NOMO-1 treated with DMSO at 0.1 percent for 48 hours (cell line): ENCODE measurements around the gene UBAC1.
"Not testable (repeated sequence)": the region's sequence is repeated elsewhere in the genome, so short reads cannot be mapped to it uniquely, and the experiment has no call there.

Experiments used
- DNase-seq: peaks from one replicate; lab custom pipeline; 2025; ENCODE audit not compliant: unreplicated experiment; lab: John Stamatoyannopoulos, UW

UBAC1 gene

DNA sequence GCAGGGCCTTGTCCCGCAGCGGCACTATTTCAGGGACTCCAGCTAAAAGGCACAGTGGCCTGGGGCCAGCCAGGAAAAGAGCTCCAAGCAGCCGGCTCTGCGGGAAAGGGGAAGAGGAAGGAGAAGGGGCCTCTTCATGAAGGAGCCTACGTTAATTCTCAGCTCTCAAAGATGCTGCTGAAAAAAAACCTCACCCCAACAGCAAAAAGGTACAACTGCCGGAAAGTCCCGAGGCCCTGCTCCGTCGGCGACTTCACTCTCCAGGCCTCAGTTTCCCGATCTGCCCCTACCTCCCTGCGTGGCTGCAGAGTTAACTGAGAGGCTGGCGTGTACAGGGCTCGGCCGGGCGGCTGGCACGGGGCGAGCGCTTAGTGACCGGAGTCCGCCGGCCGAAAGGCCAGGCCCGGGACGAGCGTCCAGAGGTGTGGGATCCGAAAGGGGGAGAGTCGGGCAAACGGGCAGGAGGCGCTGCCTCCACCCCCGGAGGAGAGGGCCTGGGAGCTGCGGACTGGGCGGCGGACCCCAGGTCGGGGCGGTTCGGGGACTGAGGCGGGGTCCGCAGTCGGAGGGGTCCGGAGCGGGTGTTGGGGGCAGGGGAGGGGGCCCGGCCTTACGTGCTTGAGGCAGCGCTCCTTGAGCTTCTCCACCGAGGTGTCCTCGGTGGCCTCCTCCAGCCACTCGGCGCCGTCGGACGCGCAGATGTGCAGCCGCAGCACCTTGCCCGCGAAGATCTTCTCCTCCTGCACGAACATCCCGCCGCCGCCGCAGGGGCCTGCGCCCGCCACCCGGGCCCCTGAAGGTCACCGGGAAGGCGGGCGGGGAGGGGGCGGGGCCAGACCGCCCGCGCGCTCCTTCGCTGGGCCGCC lies 529 bp downstream of the UBAC1 start:
- peak; percentile 33 for DNase-seq

DNA sequence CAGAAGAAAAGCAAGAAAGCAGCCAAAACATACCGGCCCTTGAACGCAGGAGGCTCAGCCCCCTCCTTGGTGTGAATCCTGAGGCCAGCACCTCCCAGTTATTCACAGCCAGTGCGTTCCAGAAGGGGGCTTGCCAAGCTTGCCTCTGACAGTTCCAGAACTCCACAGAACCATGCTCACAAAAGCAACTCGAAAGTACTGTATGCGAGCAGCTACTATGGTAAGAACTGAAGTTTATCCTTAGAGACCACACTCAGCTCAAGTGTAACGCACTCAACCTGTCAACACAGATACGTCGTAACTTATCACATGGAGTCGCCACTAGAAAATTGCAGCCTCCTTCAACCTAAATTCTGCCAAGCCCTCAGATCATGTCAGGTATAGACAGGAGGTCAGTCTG lies 1.4 kb downstream of the UBAC1 start:
- DNase-seq, result no peak

DNA sequence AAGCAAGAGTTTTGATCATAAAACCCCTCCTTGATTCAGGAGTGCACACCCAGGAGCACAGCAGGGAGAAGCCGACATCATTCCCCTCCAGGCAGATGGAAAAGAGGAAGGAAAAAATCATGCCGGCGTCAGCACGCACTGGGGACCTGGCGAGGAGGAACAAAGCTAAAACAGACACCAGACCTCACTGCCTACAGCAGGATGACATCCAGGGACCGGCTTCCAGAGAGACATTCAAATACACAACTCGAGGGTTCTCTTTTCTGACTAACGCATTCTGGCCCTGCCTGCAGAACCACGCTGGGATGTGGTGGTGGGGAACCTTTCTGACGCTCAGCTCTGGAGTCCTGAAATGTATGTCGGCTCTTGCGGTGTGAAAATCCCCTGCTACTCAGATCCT lies 2.7 kb downstream of the UBAC1 start:
- DNase-seq, result no peak

DNA sequence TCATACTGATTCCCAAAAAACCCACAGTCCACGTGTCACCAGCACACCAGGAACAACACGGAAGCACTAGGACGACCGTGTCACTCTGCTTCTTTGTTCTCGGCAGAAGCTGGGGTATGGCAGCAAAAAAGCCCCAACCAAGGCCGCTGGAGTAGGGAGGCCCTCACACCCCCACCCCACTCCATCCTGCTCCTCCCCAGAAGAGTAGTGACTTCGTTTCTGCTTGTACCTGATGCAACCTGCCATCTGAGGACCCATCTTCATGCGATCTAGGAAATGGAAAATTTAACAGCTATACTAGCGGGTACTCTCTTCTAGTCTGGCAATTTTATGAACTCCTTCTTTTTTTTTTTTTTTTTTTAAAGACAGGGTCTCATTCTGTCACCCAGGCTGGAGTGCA lies 3.7 kb downstream of the UBAC1 start:
- no peak for DNase-seq

DNA sequence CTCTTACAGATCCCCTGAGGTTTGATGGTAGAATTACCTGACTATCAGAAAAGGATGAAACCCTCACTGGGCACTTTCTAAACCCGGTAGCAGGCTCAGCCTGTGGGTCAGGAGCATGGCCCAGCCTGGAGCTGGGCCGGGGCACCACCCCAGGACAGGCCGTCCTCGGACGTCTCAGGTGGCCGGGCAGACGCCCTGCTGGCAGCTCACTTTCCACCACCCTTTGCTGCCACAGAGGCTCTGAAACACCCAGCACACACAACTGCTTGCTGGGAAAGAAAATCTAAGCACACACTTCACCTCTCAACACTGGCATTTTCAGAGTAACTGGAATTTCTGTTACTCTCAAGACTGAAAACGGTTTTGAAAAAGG lies 4.4 kb downstream of the UBAC1 start:
- DNase-seq, result no peak

DNA sequence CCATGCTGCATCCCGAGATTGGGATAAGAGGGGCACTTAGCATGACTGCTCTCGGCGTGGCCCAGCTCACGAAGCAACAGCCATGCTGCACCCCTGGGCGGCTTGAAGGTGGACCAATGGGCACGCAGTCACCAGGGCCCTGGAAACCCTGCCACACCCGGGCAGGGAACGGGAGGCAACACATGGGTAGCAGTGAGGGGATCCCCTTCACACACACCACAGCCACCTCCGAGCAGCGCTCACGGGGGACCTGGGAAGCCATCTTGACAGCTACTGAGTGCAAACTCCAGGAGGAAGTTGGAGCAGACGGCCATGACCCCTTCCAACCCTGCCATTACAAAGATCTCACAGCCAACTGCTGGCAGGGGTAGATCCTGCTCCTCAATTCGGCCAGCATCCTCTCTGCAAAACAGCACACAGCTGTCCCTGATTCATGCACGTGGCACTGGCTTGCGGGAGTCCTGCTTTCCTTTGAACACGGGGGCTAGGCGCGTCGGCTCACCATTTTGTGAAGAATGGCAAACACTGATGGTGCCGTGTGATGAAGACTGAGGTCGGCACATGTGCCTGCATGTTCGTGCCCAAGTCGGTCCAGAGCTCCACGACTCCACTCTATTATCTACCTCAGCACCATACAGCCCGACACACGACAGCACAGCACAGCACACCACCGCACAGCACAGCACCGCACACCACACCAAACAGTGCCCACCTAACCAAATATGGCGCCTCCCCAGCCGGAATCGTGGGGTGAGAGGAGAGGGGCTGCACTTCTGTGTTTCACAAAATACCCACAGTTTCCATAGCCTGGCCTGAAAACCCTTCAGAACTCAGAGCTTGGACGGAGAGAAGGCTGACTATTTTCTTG lies 5.0 kb downstream of the UBAC1 start:
- no peak for DNase-seq

DNA sequence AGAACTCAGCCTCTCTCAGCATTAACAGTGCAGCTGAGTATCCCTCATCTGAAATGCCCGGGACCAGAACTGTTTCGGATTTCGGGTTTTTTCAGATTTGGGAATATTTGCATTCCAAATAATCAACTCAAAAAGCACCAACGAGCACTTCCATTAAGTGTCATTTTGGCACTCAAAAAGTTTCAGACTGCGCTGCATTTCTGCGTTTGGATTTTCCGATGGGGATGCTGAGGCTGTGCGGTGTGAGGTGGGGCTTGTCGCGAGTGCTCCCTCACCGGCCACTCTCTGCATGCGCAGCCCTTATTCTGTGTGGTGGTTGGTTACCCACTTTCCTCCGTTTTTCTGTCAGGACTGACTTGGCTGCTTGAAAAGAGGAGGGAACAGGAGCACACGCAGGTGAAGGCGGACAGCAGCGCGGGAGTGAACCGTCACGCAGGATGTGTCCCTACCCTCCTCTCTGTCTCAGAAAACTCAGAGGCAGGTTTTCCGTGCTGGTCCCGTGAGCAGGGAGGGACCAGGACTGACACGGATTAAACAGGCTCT lies 8.4 kb downstream of the UBAC1 start:
- DNase-seq, result no peak

DNA sequence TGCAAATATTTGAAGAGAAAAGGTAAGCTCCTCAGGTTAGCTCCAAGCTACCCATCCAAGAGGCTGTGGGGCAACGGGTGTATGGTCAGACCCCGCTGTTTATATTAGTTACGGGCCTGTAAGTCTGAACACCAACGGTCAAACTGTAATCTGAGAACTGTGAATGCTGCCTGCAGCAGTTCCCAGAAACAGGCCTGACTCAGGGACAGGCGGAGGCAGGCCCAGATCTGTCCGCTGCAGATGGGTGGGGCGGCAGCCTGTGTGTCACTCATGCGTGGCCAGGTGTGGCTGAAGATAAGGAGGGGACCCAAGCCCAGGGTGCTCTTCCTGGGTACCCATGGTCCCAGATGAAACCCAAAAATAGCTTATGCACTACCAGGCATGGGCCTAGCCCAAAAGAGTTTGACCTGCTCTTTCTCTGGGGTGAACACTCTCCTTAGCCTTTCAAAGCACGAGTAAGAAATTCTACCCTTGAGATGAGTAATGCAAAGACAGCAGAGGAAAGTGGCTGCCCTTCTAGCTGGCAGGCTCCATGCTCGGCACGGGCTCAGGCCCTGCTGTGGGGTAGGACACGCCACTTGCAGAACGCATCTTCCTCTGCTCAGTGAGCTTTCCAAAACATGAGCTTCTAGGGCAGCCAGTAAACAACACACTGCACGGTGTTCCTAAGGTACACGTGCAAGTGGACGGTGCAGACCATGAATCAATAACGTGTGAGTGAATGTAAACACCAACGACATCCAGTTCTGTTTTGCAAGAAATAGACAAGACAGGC lies 9.1 kb downstream of the UBAC1 start:
- no peak for DNase-seq

DNA sequence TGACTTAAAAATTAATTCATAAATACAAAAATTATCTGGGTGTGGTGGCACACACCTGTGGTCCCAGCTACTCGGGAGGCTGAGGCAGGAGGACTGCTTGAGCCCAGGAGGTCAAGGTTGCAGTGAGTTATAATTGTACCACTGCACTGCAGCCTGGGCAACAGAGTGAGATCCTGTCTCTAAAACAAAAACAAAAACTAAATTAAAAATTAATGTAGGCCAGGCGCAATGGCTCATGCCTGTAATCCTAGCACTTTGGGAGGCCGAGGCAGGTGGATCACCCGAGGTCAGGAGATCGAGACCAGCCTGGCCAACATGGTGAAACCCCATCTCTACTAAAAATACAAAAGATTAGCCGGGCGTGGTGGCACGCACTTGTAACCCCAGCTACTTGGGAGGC lies 9.9 kb downstream of the UBAC1 start:
- DNase-seq, result not testable (repeated sequence)

DNA sequence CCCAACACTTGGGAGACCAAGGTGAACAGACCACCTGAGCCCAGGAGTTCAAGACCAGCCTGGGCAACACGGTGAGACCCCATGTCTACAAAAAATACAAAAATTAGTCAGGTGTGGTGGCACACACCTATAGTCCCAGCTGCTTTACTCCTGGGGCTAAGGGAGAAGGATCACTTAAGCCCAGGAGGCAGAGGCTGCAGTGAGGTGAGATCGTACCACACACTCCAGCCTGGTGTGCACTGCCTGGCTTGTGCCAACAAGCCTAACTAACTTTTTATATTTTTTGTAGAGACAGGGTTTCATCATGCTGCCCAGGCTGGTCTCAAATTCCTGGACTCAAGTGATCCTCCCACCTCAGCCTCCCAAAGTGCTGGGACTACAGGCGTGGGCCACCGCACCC lies 10.3 kb downstream of the UBAC1 start:
- DNase-seq, result not testable (repeated sequence)

DNA sequence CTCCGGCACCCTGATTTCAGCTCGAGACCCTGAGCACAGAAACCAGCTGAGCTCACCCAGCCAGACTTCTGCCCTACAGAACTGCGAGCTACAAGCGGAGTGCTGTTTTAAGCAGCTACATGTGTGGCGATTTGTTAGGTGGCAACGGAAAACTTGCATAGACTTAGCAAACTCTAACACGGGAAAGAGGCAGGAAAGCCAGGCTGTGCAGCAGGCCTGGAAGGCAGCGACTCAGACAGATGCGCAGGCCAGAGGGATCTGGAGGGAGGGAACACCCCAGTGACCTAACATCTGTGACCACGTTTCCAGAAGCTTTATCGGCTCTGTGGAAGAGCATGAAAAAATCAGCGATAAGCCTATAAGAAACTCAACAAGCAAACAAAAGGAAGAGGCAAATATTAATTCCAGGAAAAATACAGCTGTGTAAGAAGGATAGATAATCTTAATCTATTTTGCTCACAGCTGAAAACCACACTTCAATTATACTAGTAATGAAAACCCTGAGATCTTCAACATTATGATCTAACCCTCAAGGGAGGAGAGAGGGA lies 11.0 kb downstream of the UBAC1 start:
- no peak for DNase-seq

DNA sequence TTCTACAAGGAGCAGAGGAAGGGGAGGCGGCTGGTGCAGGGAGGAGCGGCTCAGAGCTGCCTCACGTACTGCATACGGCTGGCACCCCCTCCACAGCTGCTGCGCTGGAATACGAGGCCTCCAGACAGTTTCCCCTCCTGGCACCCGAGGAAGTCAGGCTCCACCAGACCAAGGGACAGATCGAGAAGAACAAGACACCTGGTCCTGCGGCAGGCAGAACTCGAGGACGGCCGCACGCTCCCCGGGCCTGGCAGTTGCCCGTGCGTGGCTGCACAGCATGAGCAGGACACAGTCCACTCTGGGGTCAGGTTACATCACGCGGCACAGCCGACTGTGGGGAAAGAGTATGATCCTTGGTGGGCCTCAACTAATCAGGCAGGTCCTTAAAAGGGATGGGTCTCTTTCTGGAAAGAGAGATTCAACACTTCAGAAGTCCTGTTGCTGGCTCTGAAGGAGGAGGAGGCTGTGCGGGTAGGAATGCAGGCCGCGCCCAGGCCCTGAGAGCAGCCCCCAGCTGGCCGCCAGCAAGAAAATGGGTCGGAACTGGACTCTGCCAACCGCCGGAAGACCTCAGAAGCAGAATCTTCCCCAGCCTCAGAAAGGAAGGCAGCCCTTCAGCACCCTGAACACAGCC lies 11.6 kb downstream of the UBAC1 start:
- no peak for DNase-seq

DNA sequence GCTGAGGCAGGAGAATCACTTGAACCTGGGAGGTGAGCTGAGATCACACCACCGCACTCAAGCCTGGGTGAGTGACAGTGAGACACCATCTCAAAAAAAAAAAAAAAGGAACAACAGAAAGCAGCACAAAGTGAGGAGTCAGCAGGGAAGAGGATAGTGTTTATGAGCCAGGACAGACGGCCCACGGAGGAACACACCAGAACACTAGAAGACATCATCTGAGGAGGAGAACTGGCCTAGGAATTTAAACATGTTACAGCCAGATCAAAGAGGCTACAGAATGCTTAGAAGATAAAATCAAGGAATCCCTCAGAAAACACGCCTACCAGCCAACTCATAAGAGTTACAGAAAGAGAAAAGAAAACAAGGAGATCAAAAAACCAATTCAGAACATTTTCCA lies 12.2 kb downstream of the UBAC1 start:
- DNase-seq, result no peak

DNA sequence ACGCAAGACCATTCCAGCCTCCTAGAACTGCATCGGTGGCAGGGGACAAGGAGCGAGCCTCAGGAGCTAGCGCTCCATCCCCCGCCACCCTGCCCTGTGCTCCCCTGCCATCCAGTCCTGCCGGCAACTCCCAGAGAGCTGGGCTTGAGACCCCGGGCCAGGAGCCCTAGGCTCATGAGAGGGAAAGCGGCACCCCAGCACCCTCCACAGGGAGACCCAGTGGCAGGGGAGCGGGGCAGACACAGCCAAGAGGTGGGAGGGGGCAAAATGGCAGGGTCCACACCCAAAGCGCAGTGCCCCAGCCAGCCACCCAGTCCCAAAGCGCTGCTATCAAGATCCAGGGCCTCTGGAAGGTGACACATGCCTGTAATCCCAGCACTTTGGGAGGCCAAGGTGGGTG lies 12.7 kb downstream of the UBAC1 start:
- DNase-seq, result no peak

DNA sequence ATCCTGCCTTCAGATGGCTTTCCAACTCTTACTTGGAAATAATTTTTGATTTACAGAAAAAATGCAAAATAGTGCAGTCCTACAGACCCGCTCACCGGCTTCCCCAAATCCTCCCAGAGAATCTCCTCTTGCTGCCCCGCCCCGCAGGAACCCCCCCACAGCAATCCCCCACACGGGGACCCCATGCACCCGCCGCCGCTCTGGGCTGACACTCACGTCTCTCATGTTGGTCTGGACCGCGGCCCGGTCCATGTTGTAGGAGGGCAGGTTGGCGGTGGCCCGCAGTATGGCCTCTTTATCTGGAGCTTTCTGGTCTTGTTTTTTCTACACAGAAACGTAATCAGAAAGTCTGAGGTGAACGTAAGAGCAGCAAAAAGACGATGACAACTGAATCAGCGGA lies 13.6 kb downstream of the UBAC1 start:
- DNase-seq, result no peak

DNA sequence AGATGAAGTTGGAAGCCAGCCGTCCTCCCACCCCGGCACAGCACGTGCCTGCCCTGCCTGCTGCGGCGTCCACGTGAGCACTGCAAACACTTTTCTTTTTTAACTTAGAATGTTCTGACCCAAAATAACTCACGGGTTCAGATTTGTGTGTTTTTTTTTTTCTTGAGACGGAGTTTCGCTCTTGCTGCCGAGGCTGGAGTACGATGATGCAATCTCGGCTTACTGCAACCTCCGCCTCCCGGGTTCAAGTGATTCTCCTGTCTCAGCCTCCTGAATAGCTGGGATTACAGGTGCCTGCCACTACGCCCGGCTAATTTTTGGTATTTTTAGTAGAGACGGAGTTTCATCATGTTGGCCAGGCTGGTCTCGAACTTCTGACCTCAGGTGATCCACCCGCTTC lies 14.1 kb downstream of the UBAC1 start:
- DNase-seq, result not testable (repeated sequence)

DNA sequence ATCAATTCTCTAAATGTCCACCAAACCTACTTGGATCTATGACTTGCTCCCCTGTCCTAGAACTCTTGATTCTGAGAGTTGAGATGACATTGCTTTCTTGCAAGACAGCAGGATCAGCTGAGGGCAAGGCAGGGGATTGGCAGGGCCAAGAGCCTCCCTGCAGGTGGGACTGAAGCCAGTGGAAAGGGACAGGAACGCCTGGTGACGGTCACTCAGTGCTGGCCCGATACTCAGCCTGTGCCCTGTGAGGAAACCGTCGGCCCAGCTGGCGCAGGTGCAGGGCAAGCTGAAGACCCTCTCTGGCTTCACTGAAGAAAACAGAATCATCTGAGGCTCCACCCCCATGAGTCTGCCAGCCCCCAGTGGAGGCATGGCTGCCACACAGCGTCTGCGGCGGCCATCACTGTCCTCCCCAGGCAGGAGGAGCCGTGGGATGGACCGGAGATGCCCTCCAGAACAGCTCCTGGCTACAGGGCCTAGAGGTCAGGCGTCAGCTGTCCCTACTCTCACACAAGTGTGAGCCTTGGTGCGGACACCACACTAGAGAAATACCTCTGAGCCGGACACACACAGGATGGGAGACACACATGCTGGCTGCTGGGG lies 14.7 kb downstream of the UBAC1 start:
- DNase-seq, result no peak

DNA sequence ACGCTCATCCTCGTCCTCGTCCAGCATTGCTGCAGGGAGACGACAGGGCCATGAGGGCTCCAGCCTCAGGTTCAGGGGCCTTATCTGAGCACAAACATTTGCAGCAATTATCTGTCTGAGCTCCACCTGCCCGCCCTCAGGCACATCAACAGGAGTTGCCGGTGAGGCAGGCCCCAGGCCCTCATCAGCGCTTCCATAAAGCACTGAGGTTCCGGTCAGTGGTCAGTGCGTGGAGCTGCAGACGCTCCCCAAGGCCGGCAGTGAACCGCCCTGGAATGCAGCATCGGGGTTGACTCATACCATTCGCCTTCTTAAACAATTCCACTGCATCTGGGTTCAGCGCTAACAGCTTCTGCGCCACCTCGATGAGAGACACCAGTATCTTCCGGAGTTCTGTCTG lies 15.2 kb downstream of the UBAC1 start:
- DNase-seq, result no peak

DNA sequence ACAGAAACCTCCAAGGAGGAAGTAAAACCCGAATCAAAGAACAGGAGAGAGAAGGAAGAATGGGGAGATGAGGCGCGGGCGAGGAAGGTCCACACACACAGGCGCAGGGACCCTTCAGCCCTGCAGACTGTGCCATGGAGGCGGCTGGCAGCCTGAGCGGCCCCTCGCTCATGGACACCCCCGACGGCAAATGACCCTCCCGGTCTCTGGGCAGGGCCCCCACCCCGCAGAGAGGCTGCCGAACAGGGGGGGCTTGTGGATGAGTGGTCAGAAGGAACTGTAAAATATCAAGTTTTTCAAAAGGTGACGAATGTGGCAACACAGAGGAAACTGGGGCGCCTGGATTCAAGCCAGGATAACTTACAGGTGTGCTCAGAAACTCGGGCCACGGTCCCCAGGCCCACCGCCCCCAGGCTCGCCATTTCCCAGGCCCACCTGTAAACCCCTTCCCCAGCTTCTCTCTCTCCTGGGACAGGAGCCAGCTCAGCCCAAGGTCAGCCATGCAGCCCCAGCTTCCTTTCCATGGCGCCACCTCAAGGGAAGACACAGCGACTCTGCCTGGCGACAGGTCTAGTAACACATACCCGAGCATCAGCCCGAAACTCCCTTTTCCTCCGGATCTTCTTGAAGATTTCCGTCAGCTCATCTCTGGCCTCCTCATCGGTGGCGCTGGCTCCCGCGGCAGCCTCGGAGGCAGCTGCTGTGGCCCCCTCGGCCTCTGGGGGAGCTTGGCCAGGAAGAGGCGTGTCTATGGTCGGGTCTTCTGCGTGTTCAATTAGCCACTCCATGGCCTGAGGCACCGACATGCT lies 16.5 kb downstream of the UBAC1 start:
- no peak for DNase-seq
